ENCODE results near the gene TLE2. TPM values are rescaled to one million over a fixed set of nuclear protein-coding genes. Genes with fewer than 3 reads are reported as not detected.
A peak's percentile ranks its signal among the peaks of the same experiment; 100 is the strongest.
"Not testable (repeated sequence)": the region's sequence is repeated elsewhere in the genome, so short reads cannot be mapped to it uniquely, and the experiment has no call there.

TLE2 gene
- total RNA-seq, 1 donor from 2014 or later = 12.3 TPM

DNA sequence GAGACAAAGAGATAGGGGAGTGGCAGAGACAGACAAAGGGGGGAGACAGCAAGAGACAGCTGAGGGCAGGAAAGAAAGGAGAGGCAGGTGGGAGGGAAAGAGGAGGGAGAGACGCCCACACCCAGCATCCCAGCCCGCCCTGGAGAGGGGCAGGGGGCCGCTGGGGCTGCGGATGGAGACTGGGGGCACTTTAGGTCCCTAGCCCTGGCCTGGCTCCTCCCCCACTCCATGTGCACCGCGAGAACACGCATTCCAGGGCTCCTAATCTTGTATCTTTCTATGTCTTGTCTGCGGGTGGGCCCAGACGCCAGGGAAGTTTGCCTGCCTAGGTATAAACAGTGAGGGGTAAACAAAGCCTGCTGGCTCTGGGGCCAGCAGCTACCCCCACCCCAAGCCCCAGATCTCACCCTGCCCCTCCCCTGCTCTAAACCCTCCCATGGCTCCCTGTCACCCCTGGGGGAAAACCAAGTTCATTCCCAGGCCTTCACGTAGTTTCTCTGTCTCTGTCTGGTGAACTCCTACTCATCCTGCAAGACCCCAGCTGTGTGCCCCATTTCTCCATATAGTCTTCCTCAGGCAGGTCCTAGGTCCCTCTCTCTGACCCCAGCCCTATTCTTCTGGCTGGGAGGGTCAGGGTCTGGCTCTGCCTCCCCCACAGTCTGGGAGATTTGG, 27.5 kb upstream of the TLE2 start:
- DNase-seq (ENCODE audit: low spot score) = no peak

DNA sequence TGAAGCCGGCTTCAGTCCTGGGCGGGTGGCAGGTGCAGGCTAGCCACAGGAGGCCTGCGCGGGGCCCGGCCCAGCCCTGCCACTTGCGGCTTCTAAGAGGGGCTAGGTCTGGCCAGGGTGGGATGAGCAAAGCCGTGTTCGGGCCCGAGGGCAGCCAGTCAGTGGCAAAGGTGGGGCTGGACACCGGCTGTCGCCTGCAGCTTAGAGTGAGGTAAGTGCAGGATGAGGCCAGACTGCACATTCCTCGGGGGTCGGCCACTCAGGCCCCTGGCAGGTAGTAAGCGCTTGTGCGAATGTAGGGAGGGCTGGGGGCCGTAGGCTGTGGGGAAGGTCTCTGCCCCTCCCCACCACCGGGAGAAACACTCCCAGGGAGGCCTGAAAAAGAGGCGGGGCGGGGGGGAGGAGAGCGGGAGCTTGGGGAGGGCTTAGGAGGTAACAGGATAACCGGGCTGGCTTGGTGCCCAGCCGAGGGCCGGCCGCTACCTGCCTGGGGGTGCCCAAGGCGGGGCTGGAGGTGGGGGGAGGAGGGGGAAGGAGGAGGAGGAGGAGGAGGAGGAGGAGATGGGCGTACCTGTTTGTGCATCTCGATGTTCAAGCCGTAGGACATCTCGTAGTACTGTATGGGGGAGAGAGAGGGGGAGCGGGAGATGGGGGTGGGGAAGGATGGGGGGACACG, 26.8 kb upstream of the TLE2 start:
- DNase-seq (ENCODE audit: low spot score) = peak; percentile 63

DNA sequence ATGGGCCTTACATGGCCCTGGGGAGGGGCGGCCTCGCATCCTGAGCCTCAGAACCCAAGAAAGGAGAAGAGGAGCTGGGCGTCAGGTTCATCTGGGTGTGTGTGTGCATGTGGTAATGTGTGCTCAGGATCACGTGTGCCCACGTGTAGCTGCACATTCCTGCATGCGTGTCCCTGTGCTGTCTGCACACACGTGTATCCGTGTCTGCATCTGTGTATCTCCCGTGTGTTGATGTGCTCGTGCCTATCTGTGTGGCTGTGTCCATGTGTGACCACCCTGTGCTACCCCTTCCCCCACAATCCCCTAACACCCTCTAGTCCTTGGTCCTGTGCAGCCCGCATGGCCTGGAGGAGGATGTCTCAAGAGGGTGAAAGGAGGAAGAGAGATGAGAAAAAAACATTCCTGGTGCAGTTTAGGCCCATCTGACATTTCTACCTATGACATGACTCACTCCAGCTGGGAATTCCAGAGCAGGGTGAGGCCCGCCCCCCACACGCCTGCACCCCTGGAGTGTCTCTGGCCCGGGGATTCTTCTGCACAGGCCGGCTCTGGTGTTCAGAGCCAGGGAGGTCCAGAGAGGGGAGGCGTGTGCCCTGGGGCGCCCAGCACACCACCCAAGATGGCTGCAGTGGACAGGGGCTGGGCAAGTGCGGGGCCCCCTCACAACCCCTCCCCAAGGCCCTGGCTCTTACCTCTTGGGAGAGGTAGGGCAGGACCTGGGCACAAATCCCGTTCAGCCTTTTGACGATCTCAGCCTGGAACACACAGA, 26.1 kb upstream of the TLE2 start:
- no peak for DNase-seq (ENCODE audit: low spot score)

DNA sequence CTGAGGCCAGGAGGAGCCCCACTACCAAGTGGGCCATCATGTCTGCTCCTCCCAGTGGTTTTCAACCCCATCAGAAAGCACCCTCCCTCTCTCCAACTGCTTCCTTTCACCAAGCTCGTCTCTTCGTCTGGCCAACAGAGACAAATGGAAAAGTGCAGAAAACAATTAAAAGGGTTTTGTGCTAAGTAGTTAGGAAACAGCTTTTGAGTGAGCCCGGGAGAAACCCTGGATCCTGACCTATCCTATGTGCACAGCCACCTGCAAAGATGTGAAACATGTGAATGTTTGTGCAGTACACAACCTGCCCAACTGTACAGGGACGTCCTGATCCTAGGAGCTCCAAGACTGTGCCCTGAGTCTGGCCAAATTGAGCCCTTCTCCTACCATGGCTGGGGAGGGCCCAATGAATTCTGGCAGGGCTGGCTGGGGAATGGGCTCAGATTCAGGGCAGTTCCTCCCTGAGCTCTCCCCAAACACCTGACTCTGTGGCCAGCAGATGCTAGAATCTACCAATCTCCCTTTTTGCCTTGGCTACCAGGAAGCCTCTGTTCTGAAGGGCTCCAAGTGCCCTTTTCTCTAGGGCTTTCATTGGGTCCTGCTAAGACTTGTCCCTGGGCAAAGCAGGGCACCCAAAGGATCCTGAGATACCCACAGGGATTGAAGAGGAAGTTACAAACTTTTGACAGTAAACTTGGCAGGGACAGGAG, 25.3 kb upstream of the TLE2 start:
- DNase-seq (ENCODE audit: low spot score) = no peak

DNA sequence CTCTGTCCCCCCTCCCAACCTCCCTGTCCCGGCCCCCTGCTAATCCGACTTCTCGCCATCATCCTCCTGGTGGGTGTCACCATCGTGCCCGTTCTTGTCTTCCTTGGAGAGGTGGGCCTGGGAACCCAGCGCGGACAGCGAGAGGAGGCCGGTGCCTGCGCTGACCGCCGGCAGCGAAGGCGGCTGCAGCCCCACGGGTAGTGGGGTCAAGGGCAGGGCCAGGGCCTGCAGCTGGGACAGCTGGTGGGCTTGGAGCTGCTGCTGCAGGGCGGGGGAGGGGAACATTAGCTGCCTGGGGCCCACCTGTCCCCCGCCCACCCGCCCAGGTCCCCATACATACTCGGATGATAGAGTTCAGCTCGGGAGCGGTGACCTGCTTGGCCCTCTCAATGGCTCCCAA, 24.7 kb upstream of the TLE2 start:
- DNase-seq (ENCODE audit: low spot score) = no peak

DNA sequence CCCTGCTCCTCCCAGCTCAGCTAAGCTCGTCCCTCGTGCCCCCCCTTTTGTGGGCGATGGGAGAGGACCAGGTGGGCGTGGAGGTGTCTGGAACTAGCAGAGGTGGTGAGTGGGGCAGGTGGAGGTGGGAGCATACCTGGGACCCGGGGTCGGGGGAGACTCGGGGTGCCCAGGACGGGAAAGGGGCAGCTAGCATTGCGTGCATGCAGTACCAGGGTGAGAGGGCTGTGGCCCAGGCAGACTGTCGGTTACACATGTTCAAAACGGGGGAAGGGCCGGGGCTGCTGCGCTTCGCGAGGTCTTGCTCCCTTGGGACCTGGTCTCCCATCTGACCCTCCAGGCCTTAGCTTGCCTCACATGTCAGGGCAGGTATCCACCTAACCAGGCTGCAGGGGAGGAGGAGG, 24.1 kb upstream of the TLE2 start:
- no peak for DNase-seq (ENCODE audit: low spot score)

DNA sequence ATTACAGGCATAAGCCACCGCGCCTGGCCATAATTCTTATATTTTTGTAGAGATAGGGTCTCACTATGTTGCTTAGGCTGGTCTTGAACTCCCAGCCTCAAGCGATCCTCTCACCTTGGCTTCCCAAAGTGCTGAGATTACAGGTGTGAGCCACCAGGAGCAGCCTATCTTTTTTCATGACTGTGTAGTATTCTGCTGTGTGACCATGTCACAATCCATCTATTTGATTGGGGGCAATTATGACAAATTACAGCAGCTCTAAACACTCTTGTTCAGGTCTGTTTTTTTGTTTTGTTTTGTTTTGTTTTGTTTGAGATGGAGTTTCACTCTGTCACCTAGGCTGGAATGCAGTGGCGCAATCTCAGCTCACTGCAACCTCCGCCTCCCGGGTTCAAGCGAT, 20.9 kb upstream of the TLE2 start:
- DNase-seq (ENCODE audit: low spot score) = not testable (repeated sequence)

DNA sequence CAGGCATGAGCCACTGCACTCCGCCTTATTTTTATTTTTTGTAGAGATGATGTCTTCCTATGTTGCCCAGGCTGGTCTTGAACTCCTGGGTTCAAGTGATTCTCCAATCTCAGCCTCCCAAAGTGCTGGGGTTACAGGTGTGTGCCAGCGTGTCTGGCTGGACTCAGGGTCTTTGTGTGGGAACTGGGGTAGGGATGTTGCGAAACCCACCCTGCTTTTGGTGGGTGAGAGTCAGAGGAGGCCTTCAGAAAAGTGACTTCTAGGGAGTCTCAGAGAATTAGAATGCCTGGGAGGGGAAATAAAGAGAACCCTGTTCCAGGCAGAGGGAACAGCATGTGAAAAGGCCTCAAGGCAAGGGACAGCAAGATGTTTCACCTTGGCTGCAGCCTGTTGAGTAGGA, 20.0 kb upstream of the TLE2 start:
- DNase-seq (ENCODE audit: low spot score) = no peak

DNA sequence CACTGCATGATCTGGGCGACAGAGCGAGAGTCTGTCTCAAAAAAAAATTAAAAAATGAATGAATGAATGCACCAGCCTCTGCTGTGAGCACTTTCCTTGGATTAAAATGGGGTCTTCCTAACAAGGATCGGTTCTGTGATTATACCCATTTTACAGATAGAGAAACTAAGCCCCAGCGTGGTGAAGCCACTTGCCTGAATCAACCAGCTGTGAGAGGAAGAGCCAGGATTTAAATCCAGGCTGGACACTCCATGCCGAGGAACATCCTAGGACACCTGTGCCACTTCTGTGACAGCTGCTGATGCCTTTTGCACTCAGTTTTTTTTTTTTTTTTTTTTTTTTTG, 19.1 kb upstream of the TLE2 start:
- DNase-seq (ENCODE audit: low spot score) = no peak

DNA sequence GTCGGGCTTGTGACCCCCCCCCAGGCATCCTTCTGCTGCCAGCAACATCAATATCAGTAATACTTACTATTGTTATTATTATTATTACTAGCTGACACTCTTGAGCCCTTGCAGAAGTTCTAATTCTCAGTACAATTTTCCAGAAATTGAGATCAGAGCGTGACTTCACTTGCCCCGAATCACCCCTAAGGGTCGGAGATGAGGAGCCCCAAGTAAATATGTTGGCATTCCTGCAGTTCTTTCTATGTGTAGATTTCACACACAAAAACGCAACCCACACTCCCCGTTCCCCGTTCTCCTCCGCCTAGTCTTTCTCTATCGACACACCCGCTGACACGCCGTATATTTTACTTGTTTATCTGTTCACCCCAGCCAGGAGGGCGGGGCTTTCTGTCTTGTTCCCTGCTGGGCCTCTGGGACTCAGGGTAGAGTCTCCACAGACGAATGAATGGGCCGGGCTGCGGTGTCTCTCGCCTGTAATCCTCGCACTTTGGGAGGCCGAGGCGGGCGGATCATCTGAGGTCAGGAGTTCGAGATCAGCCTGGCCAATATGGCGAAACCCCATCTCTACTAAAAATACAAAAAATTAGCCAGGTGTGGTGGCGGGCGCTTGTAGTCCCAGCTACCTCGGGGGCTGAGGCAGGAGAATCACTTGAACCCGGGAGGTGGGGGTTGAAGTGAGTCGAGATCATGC, 18.6 kb upstream of the TLE2 start:
- DNase-seq (ENCODE audit: low spot score) = peak; percentile 97

DNA sequence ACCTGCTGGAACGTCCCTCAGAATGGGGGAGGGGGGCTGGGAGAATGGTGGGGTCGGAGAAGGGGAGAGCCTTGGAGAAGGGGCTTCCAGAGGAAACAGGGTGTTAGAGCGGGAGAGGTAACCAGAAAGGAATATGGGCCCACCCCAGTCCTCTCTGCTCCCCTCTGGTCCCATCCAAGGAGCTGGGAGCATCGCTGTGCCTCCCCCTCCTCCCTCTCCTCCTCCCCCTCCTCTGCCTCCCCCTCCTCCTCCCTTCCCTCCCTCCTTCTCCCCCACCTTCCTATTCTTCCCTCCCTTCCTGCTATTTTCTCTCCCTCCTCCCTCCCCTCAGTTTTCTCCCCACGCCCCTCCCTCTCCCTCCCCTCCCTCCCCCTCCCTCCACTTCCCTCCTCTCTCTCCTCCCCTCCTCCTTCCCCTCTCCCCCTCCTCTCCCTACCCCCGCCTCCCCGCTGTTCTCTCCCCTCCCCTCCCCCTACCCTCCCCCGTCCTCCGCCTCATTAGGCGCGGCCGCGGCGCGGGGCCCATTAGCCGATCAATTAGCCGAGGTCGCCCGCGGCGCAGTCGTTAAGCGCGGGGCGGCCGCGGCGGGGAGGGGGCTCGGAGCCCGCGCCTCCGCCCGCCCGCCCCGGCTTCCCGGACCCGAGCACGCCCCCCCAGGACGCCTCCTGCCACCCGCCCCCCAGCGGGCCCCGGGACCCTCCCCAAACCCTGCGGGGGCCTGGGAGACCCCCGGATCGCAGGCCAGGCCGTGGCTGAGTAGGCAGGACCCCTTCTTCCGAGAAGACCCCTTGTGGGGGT, 17.8 kb upstream of the TLE2 start:
- DNase-seq (ENCODE audit: low spot score) = no peak

DNA sequence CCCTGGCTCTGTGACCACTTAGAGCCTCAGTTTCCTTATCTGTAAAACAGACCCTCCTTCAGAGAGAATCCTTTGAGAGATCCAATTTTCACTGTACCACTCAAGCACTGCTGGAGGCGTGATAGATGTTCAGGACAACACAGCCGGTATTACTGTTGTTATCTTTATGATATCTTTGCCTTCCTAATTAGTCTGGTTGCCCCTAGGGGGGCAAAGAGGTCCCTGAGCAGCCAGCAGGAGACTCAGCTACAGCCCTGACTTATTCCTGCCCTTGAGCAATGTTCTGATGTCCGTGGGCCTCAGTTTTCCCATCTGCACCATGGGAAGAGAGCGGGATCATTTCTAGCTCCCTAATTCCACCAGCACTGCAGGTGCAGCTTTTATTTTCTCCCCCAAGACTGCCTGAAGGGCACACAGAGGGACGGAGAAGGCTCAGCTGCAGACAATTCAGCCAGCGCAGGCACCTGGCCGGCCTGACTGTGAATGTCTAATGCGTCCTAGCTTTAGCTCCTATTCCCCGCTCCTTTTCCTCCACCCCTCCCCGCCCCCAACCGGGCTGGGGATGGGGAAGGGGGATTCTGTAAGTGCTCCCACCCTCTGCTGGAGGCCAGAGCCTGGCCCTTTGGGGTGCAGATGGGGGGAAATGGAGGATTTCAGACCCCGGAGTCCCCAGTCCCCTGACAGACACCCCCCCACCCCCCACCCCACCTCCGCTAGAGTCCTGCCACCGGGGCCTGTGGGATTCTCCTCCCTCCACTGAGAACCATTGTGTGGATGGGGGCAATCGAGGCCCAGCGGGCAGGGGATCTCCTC, 17.0 kb upstream of the TLE2 start:
- no peak for DNase-seq (ENCODE audit: low spot score)

DNA sequence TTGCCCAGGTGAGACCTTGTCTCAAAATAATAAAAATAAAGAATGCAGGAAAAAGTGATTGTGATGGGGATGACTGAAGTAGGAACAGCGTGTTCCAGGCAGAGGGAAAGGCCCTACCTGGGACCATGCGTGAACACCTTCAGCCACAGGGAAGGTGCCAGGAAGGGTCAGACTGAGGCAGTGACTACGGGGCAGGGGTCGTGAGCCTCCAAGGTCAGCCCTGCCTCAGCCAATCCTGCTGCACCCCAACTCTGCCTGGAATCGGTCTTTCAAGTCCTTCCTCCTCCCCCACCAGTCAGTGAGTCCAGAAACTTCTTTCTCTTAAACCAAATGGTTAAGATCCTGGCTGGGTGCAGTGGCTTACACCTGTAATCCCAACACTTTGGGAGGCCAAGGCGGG, 16.1 kb upstream of the TLE2 start:
- DNase-seq (ENCODE audit: low spot score) = no peak

DNA sequence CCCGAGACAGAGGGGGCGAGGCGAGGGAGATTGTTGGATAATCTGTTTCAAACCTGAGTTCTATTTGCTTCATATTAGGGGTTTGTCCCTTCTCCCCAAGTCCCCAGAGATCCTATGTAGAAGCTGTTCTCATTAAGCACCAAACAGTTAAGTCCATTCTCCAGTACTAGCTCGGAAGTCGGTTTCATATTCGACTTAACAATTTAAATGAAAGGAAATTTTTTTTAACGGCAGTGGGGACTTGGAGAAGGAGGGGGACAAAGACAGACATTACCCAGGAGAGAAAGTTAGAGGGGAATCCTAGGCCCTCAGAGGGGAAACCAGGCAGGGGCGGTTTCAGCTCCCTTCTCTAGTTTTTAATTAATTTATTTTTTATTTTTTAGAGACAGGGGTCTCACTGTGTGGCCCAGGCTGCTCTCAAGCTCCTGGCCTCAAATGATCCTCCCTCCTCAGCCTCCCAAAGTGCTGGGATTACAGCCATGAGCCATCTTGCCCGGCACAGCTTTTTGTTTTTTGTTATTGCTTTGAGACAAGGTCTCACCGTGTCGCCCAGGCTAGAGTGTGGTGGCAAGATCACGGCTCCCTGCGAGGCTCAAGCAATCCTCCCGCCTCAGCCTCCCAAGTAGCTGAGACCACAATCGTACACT, 13.7 kb upstream of the TLE2 start:
- no peak for DNase-seq (ENCODE audit: low spot score)

DNA sequence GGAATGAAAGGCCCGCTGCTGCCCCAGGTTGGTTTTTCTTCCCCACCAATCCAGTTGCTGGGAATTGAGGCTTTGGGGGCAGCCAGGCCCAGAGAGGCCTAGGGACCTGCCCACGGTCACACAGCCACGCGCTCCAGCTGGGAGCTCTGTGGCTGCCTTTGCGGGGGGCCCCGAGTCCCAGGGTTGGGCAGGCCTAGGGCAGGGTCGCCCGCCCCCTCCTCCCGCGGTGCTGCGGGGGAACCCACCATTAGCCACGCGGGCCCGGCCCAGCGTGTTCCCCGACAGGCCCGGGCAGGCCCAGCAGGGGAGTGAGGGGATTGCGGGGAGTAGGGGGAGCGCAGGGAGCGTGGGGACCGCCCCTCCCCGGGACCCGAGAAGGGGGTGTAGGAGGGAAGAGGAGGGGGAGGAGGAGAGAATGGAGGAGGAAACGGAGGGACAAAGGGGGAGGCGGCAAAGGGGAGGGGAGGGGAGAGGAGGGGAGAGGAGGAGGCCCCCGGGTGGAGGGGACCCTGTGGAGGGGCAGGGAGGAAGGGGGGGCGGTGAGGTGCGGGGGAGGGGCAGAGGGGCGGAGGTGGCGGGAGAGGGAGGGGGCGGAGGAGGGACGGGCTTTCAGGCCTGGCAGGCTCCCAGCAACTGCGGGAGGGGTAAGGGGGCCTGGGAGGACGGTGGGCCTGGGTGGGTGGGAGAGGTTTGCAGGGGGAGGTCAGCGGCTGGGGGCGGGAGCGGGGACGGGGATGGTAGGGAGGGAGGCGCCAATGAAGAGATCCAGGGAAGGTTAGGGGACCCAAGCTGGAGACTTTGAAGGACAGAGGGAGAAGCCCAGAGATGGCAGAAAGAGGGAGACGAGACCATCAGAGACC, 12.9 kb upstream of the TLE2 start:
- peak; percentile 57 for DNase-seq (ENCODE audit: low spot score)

DNA sequence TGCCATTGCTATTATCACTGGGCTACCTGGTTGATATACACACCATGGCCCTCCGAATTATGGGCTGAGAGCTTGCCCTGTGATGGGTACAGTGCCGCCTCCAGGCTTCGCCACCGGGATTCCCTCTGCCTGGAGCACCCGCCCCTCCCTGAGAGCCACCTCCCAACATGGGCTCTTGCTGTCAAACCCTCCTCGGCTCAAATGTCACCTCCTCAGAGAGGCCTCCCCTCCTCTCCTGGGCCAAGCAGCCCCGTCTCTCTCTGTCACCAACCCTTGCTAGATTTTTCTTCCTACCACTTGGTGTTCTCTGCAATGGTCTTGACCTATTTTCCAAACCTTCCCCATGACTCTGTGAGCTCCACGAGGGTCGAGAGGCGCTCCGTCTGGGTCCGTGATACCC, 12.2 kb upstream of the TLE2 start:
- no peak for DNase-seq (ENCODE audit: low spot score)

DNA sequence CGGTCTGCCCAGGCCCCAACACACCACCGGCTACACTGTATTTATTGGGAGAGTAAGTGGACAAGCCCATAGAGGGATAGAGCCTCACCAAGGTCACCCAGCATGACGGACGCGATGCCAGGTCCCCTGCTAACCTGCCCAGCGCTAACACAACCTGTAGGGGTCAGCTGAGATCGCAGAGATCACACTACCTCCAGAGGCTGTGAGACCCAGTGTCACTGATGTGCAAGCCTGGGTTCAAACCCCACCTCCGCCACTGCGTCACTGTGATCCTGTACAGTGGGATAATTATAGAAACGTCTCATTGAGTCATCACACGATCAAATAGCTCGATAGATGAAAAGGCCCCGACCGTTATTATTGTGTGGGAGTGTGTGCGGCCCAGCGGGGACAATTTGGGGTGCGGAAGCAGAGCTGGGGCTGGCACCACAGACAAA, 10.6 kb upstream of the TLE2 start:
- no peak for DNase-seq (ENCODE audit: low spot score)

DNA sequence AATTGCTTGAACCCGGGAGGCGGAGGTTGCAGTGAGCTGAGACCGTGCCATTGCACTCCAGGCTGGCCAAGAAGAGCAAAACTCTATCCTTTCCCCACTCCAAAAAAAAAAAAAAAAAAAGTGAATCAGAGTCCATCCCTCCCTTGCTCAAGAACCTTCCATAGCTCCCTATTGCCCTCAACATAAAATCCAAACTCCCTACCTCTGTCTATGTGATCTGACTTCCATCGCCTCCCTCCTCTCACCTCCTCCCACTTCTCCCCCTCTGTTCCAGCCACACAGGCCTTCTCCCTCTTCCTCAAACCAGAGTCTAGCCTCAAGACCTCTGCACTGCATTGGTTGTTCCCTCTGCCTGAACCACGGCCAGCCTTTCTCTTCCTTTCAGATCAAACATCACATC, 10.0 kb upstream of the TLE2 start:
- DNase-seq (ENCODE audit: low spot score) = no peak

DNA sequence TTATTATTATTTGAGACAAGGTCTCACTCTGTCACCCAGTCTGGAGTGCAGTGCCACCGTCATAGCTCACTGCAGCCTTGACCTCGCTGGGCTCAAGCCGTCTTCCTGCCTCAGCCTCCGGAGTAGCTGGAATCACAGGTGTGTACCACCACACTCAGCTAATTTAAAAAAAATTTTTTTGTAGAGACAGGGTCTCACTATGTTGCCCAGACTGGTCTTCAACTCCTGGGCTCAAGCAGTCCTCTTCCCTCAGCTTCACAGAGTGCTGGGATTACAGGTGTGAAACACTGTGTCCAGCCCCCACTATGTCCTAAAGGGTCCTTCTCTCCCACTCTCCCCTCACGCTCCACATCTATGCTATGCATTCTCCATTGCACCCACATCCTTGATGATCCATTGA, 9.1 kb upstream of the TLE2 start:
- no peak for DNase-seq (ENCODE audit: low spot score)
